GM19372 (cell line): Measurements from ENCODE around the gene LIN9.

Experiments used
- ATAC-seq: cut with Tn5 transposase; IDR thresholded peaks from one replicate; pipeline ENCODE4 v1.9.1; 2021; ENCODE audit warnings: mild to moderate bottlenecking, low read depth, moderate library complexity; ENCODE audit not compliant: unreplicated experiment

LIN9 gene

GRCh38 chr1:226324479-226324878, 15.5 kb upstream of the LIN9 start:
- ATAC-seq: no peak

GRCh38 chr1:226322986-226323385, 14.0 kb upstream of the LIN9 start:
- ATAC-seq: no peak

- no peak for ATAC-seq
Observed at GRCh38 chr1:226320930-226321329, 12.0 kb upstream of the LIN9 start.

DNA sequence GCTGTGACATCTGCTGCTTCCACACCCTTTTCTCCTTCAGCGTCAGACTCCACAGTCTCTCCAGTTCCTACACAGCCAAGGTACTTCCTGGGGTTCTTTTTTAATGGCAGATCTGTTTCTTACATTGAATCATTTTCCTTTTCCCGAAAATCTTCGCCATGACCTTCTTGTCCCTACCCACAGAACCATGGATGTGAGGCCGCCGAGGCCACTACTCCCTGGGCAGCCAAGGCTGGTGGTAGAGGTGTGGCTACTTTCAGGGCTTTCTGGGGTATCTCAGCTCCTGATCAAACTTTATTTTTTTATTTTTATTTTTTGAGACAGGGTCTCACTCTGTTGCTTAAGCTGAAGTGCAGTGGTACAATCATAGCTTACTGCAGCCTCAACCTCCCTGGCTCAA, 9.5 kb upstream of the LIN9 start:
- ATAC-seq: no peak

GRCh38 chr1:226314055-226314454, 5.1 kb upstream of the LIN9 start:
- no peak for ATAC-seq

DNA sequence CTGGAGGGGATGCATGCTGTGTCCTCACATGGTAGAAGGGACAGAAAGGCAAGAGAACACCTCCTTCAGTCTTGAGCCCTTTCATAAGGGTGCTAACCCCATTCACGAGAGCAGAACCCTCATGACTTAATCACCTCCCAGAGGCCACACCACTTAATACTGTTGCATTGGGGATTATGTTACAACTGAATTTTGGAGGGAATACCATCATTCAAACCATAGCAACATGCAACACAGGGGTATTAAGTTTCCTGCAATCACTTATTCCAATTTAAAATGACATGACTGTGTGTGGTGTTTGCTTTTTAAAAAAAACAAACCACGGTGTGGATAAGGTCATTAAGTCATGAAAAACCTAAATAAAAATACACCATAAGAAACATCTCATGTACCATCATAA, 3.1 kb upstream of the LIN9 start:
- ATAC-seq: no peak

DNA sequence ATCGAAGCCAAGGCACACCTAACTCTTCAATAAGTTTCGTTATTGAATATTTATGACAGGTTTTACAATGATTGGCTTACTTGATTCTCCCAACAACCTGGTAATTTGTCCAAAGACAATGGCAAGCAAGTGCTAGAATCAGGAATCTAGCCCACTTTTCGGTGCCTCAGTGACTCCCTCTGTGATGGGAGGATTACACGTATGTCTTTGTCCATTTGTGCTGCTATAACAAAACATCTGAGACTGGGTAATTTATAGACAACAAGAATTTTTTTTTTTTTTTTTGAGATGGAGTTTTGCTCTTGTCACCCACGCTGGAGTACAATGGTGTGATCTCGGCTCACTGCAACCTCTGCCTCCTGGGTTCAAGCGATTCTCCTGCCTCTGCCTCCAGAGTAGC, 2.4 kb upstream of the LIN9 start:
- ATAC-seq: no peak

- no peak for ATAC-seq
Observed at GRCh38 chr1:226310637-226311195, 1.8 kb upstream of the LIN9 start.

DNA sequence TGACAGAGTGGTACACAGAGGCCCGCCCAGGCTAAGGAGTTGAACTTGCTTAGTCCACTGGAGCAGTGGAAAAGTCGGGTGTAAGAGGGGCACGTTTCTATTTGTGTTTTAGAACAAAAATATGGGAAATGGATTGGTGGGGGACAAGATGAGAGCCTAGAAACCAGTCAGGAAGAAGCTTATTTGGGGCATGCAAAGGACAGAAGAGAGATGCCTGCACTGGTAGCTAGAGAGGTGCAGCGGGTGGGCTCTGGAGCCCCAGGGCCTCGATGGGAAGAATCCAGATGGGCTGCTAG, 1.2 kb upstream of the LIN9 start:
- no peak for ATAC-seq

DNA sequence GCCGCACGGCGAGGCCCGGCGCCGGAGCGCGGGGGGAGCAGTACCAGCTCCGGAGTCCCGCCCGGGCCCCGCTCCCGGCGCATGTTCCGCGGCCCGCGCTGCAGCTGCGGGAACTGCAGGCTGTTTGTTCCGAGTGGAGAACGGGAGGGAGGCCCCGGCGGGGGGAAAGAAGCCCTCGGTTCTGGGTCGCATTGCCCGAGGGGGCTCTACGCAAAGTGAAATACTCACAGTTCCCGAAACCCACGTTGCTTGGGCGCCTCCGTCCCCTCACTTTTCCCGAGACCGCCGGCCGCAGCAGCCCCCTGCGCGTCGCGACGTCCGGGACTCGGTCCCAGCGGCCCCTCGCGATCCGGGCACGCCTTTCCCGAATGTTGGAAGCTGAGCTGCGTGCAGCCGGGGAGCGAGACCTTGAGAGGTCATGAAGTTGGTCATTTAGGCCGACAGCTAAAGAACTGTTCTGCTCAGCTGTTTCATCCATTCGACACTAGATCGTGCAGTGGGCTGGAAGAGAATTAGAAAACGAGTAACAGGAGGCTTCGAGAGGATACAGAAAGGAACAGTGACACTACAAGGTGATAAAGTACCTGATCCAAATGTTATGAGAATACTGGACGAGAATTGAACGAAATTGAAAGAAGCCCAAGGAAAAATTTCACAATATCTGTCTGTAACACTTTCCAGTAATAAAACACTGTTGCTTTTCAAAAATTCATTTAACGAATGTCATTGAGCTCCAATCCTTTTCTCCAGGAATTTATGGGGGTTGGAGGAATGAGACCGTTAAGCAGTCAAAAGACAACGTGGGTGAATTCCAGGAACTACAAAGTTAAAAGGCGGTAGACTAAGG, 657 bp upstream of the LIN9 start:
- ATAC-seq: peak; percentile 51

DNA sequence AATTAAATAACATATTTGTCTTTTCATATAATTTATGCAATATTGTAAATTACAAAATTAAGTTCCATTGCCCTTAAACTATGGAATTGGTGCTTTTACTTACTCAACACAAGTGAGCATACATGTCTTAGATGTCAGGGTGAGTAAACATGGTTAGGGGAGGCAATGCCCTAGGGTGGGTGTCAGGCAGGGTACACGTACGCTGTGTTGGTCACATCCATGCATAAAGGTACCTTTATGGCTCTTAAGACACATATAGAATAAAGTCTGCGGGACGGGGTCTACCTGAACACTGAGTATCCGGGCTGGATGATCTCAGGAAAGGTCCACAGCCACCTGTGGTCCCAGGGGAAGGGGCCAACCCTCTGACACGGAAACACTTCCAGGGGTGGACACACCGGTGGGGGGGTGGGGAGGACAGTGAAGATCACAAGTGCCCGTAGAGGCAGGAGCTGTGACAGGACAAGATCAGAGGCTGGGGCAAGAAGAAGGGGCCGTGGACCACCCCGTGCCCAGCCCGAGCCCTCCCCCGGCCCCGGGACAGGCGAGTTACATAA, 720 bp downstream of the LIN9 start:
- peak; percentile 19 for ATAC-seq

DNA sequence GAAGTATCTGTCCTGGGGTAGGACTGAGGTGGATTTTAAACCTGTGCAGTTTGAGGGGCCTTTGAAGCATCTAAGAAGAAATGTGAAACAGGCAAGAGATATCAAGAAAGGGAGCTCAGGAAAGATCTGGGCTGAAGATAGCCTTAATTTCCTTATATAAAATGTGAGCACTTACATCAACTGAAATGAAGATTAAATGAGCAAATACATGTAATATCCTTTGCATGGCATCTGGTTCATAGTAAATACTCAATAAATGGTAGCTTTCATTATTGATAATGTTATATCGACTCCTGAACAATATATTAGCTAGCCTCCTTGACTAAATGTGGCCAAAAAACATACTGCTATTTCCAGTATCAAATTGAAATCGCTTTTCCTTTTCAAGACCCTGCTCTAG, 2.5 kb downstream of the LIN9 start:
- ATAC-seq: no peak

GRCh38 chr1:226305184-226305583, 3.8 kb downstream of the LIN9 start:
- no peak for ATAC-seq

GRCh38 chr1:226304291-226304955, 4.5 kb downstream of the LIN9 start:
- ATAC-seq: no peak

GRCh38 chr1:226302731-226303130, 6.2 kb downstream of the LIN9 start:
- no peak for ATAC-seq

GRCh38 chr1:226296911-226297310, 12.1 kb downstream of the LIN9 start:
- no peak for ATAC-seq

- ATAC-seq: no peak
Observed at GRCh38 chr1:226293553-226293920, 15.4 kb downstream of the LIN9 start.

DNA sequence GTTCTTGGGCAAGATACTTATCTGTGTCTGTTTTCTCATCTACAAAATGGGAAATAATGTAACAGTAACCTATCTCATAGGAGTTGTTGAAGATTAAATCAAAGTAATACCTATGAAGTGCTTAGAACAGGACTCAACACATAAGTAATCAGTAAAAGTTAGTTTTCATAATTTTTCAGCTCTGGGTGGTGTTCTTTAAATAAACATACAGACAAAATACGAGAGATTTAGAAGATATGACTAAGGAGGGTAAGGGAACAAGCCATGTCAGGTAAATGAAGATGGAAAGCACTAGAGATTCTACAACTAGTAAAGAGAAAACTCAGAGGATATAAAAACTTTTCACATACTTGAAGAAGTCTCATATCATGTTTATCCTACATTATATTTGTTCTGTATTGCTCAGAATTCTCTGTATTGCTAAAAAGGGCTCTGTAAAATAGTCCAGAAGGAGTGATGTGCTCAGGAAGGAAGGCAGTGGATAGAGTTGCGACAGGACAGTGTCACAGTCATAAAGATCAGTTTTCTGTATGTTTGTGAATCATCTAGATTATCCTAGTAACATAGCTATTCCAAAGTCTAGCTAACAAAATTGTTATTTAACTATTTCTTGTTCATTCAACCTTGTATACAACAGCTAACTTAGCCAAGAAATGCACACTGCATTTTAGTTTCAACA, 16.0 kb downstream of the LIN9 start:
- ATAC-seq: no peak

DNA sequence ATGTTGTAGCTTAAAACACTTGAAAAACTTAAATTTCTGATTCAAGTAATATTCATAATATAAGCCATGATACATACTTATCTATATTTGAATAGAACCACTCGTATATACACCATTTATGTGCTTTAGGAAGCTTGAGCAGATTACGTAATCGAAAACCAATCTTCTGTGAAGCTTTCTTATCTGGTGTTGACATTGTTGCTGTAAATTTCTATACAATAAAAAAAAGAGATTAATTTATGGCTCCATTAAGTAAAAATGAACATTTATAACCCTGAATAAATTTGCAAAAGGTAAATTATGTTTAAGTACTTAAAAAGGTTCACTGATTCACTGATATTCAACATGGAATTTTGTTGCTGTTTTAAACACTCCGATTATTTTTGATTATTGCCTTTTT, 21.4 kb downstream of the LIN9 start:
- no peak for ATAC-seq

- no peak for ATAC-seq
Observed at GRCh38 chr1:226281058-226281457, 27.9 kb downstream of the LIN9 start.

DNA sequence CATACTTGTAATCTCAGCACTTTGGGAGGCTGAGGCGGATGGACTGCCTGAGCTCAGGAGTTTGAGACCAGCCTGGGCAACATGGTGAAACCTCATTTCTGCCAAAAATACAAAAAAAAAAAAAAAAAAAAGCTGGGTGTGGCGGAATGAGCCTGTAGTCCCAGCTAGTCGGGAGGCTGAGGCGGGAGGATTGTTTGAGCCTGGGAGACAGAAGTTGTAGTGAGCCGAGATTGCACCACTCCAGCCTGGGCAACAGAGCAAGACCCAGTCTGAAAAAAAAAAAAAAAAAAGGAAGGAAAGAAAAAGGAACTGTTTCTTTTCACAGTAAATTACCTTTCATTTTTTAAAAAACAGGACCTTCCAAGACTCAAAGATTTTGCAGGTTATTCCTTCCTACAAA, 29.5 kb downstream of the LIN9 start:
- ATAC-seq: no peak
